Prostate gland (tissue), 2 donors: ENCODE results near the gene STAB2. TPM values are rescaled to one million over a fixed set of nuclear protein-coding genes. Genes with fewer than 3 reads are reported as not detected.

ENCODE experiments used
- DNase-seq: peaks from one replicate; pipeline ENCODE4 v3.0.0-alpha.2; 2019; ENCODE audit warnings: low spot score
- H3K27ac ChIP-seq, 2 donors: fragments of 200-600 bp; sonication (generic); 2 replicates each; pipeline ENCODE4 v1.5.1; 2017 to 2019
- H3K27me3 ChIP-seq: fragments of 200-600 bp; sonication (generic); replicated peaks from 2 replicates; pipeline ENCODE4 v1.5.1; 2019; ENCODE audit not compliant: insufficient read depth
- H3K36me3 ChIP-seq, 2 donors: fragments of 200-600 bp; sonication (generic); 1 replicate in 1 of 2; 2 replicates in 1 of 2; pipeline versions ENCODE4 v1.5.1 to v1.8.1; 2017 to 2019
- H3K4me1 ChIP-seq: fragments of 200-600 bp; sonication (generic); replicated peaks from 2 replicates; pipeline ENCODE4 v1.5.1; 2019
- H3K4me3 ChIP-seq, 2 donors: fragments of 200-600 bp; sonication (generic); 2 replicates each; pipeline ENCODE4 v1.5.1; 2017 to 2019
- H3K9me3 ChIP-seq: fragments of 200-600 bp; sonication (generic); 2 replicates; pipeline ENCODE4 v1.5.1; 2017
- CTCF ChIP-seq, 4 experiments: fragments of 200-600 bp in 2 of 4; fragments of 450-650 bp in 2 of 4; sonication (generic) in 2 of 4; IDR thresholded peaks; 1 replicate in 3 of 4; 2 replicates in 1 of 4; pipeline ENCODE4 v1.5.1; 2016 to 2019; ENCODE audit warnings: antibody characterized with exemption in 4 of 4, mild to moderate bottlenecking in 2 of 4, moderate library complexity in 2 of 4
- POLR2A ChIP-seq: fragments of 450-650 bp; IDR thresholded peaks from one replicate; pipeline ENCODE4 v1.6.1; 2016; ENCODE audit warnings: antibody characterized with exemption, mild to moderate bottlenecking
- POLR2AphosphoS5 ChIP-seq: sonication (generic); formaldehyde crosslinking; IDR thresholded peaks from one replicate; pipeline ENCODE4 v1.6.1; 2017; ENCODE audit warnings: antibody characterized with exemption
- WGBS: methylation state at CpG from one replicate; pipeline ENCODE4 v1.1.5; 2018; 5-methylcytosine and 5-hydroxymethylcytosine counted together
- intact Hi-C: fragments of 100-400 bp; cut with DNase I; formaldehyde crosslinking; loops from one replicate; pipeline ENCODE4 v1.14.2; 2022
- total RNA-seq, 2 donors: library from RNA; depleted of rRNA; stranded (reverse); fragments of >200 nt; gene quantifications; one replicate each; pipeline ENCODE4 v1.1.0, GENCODE V29; 2016

The STAB2 gene, protein sequence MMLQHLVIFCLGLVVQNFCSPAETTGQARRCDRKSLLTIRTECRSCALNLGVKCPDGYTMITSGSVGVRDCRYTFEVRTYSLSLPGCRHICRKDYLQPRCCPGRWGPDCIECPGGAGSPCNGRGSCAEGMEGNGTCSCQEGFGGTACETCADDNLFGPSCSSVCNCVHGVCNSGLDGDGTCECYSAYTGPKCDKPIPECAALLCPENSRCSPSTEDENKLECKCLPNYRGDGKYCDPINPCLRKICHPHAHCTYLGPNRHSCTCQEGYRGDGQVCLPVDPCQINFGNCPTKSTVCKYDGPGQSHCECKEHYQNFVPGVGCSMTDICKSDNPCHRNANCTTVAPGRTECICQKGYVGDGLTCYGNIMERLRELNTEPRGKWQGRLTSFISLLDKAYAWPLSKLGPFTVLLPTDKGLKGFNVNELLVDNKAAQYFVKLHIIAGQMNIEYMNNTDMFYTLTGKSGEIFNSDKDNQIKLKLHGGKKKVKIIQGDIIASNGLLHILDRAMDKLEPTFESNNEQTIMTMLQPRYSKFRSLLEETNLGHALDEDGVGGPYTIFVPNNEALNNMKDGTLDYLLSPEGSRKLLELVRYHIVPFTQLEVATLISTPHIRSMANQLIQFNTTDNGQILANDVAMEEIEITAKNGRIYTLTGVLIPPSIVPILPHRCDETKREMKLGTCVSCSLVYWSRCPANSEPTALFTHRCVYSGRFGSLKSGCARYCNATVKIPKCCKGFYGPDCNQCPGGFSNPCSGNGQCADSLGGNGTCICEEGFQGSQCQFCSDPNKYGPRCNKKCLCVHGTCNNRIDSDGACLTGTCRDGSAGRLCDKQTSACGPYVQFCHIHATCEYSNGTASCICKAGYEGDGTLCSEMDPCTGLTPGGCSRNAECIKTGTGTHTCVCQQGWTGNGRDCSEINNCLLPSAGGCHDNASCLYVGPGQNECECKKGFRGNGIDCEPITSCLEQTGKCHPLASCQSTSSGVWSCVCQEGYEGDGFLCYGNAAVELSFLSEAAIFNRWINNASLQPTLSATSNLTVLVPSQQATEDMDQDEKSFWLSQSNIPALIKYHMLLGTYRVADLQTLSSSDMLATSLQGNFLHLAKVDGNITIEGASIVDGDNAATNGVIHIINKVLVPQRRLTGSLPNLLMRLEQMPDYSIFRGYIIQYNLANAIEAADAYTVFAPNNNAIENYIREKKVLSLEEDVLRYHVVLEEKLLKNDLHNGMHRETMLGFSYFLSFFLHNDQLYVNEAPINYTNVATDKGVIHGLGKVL (N-terminal part only)
- total RNA-seq = under 1 TPM in 1 of 2 donors, not detected in 1; 0.62 TPM

DNA sequence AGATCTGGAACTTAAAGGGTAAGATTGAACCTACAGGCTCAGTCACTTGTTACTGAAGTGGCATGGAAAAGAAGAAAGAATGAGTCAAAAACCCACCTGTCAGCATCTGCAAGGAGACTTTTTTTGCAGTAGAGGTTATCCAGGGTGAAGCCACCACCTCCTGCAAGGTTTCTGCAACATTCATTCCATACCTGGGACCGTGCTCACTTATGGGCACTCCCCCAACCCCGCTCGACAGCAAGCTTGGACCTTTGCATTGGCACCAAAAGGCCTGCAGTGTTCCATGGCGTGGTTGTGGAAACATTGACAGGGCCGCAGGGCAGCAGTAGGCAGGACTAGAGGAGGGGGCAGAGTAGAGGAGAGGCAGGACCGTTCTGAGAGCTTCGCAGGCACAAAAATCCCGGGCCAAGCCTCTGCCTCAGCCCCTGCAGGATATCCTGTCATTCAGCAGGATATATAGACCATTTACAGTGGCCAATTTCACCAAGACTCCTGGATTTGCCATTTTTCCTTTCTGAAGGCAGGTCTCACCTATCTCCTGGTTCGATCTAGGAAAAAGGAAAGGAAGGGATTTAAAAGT is at the start of gene STAB2:
Gene STAB2, plus strand, starts transcription at position 483 of the 580 bp plus-strand sequence. CDS start 204 bp downstream, outside the sequence.
- no peak within 1 kb of the TSS for H3K4me3 ChIP-seq
- 72% methylated on average over 9 of the region's 9 CpGs for WGBS
- DNase-seq = no peak
- H3K27ac ChIP-seq = no peak within 1 kb of the TSS
- no peaks in the 10 kb centered on the region for H3K9me3 ChIP-seq
- H3K36me3 ChIP-seq = no peaks in the 10 kb centered on the region
- TF ChIP-seq POLR2A = no peak
- TF ChIP-seq POLR2AphosphoS5 = no peak
- no peak for TF ChIP-seq CTCF (IDR thresholded peaks at IDR 0.05)
- H3K4me1 ChIP-seq = no peaks in the 10 kb centered on the region
- intact Hi-C loops = no loop called here
- no peaks in the 10 kb centered on the region for H3K27me3 ChIP-seq

DNA sequence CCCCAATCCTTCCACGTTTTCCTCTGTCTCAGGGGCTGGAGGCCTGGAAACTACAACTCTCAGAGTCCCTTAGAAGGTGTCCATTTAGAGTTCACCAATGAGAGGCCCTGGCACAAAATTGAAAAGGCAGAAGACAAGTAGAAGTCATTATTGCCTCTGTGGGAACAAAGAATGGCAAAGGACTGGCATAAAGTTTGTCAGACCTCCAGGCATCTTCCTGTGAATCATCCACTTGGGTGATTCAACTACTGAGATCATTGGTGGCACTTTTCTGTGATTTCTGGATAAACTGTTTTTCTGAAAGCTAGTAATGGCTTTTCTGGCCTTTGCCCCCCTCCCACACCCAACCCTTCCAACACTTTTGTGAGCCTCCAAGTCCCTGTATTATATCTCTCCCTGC is 48.7 kb upstream of the STAB2 start:
- TF ChIP-seq CTCF (IDR thresholded peaks at IDR 0.05) (no peak), POLR2A (no peak), POLR2AphosphoS5 (no peak)
- no peak overlapping the region for H3K4me3 ChIP-seq
- no peak overlapping the region for H3K27ac ChIP-seq
- H3K36me3 ChIP-seq = no peaks in the 10 kb centered on the region
- H3K27me3 ChIP-seq = no peaks in the 10 kb centered on the region
- intact Hi-C loops = no loop called here
- H3K4me1 ChIP-seq = no peaks in the 10 kb centered on the region
- DNase-seq = no peak
- no peaks in the 10 kb centered on the region for H3K9me3 ChIP-seq
- WGBS = 43% methylated on average over 1 of the region's 1 CpG

- 64% methylated on average over 3 of the region's 3 CpGs for WGBS
- Histone ChIP-seq H3K9me3 (no peaks in the 10 kb centered on the region), H3K4me1 (no peaks in the 10 kb centered on the region), H3K27me3 (no peaks in the 10 kb centered on the region), H3K36me3 (no peaks in the 10 kb centered on the region), H3K27ac (no peak overlapping the region), H3K4me3 (no peak overlapping the region)
- intact Hi-C loops = no loop called here
- no peak for DNase-seq
- no peak for TF ChIP-seq POLR2A
Measured at GRCh38 chr12:103540319-103540718, 46.8 kb upstream of the STAB2 start.

GRCh38 chr12:103542078-103542477 is 45.0 kb upstream of the STAB2 start:
- Histone ChIP-seq H3K9me3 (no peaks in the 10 kb centered on the region), H3K36me3 (no peaks in the 10 kb centered on the region), H3K27ac (no peak overlapping the region), H3K27me3 (no peaks in the 10 kb centered on the region), H3K4me1 (no peaks in the 10 kb centered on the region), H3K4me3 (no peak overlapping the region)
- 89% methylated on average over 3 of the region's 3 CpGs for WGBS
- intact Hi-C loops = no loop called here
- TF ChIP-seq POLR2AphosphoS5 (no peak), POLR2A (no peak), CTCF (IDR thresholded peaks at IDR 0.05) (no peak)
- DNase-seq = no peak
